C4-2B (cell line): ENCODE results near the gene TXNRD1.
"Not testable (repeated sequence)": the region's sequence is repeated elsewhere in the genome, so short reads cannot be mapped to it uniquely, and the experiment has no call there.

ENCODE experiments used
- CTCF ChIP-seq: fragments of 450-650 bp; conservative IDR thresholded peaks from 2 replicates; pipeline ENCODE4 v1.5.1; 2017; ENCODE audit warnings: mild to moderate bottlenecking
- ZFX ChIP-seq: fragments of 450-650 bp; IDR thresholded peaks from 2 replicates; pipeline ENCODE4 v1.6.1; 2017

DNA sequence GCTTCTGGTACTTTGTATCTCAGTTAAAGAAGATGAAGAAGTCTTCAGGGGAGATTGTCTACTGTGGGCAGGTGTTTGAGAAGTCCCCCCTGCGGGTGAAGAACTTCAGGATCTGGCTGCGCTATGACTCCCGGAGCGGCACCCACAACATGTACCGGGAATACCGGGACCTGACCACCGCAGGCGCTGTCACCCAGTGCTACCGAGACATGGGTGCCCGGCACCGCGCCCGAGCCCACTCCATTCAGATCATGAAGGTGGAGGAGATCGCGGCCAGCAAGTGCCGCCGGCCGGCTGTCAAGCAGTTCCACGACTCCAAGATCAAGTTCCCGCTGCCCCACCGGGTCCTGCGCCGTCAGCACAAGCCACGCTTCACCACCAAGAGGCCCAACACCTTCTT lies 49.9 kb downstream of the TXNRD1 start:
- TF ChIP-seq CTCF, ZFX: not testable (repeated sequence)
